ENCODE data around the gene MTFR2. TPM values are rescaled to one million over a fixed set of nuclear protein-coding genes. Genes with fewer than 3 reads are reported as not detected.
A peak's percentile ranks its signal among the peaks of the same experiment; 100 is the strongest.

The MTFR2 gene
- total and polyA plus RNA-seq, 2 of the 13 experiments (the other 11 are each of a cell fraction or from before 2014, with no cell fraction given): 6.7 to 10.7 TPM

DNA sequence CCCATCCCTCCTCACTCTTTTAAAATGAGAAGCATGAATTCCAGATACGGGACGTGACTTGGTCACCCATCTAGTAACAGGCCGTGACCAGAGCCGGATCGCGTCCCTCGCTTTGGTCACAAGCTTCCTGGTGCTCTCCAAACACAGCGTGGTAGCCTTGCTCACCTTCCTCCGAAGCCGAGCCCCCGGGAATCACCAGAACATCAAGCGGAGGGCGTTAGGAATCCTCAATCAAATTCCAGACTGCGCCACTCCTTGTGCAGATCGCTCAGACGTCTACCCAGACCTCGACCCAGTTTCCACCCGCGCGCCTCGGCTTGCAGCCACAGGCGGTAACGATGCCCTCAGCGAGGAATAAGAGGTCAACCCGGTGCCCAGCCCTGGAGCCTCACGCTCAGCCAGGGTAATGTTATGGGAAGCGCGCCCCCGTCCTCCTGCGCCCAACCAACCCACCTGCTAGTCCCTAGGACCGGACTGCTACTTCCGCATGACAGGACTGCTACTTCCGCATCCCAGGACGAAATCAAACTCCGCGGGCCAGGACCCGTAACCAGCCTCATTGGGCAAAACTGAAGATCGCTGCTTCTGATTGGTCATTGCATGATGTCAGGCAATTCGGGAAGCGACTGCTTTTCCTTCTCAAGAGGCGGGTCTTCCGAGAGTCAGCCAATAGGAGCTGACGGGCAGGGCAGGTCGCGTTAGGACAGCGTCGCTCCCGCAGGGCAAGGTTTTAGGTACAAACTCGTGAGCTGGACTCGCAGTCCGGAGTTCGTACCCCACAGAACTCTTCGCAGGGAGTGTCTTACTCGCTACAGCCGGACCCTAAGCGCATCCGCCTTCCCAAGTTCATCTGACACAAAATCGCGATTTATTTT is at the start of gene MTFR2 (continued):
- TF ChIP-seq, protein P1, sequence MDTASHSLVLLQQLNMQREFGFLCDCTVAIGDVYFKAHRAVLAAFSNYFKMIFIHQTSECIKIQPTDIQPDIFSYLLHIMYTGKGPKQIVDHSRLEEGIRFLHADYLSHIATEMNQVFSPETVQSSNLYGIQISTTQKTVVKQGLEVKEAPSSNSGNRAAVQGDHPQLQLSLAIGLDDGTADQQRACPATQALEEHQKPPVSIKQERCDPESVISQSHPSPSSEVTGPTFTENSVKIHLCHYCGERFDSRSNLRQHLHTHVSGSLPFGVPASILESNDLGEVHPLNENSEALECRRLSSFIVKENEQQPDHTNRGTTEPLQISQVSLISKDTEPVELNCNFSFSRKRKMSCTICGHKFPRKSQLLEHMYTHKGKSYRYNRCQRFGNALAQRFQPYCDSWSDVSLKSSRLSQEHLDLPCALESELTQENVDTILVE (CRISPR knock-in tag; IDR thresholded peaks at IDR 0.05): peak; percentile 79; the same call in 1 of the 2 replicates
- peak; percentile 98 for TF ChIP-seq ARNT2 (CRISPR knock-in tag; IDR thresholded peaks at IDR 0.05; ENCODE audit: low read depth)
- TF ChIP-seq SMC3 (IDR thresholded peaks at IDR 0.05; ENCODE audit: low read length): 0 out of 2 replicates have a peak, but pooled peaks have one; percentile 36
- TF ChIP-seq, protein P2, sequence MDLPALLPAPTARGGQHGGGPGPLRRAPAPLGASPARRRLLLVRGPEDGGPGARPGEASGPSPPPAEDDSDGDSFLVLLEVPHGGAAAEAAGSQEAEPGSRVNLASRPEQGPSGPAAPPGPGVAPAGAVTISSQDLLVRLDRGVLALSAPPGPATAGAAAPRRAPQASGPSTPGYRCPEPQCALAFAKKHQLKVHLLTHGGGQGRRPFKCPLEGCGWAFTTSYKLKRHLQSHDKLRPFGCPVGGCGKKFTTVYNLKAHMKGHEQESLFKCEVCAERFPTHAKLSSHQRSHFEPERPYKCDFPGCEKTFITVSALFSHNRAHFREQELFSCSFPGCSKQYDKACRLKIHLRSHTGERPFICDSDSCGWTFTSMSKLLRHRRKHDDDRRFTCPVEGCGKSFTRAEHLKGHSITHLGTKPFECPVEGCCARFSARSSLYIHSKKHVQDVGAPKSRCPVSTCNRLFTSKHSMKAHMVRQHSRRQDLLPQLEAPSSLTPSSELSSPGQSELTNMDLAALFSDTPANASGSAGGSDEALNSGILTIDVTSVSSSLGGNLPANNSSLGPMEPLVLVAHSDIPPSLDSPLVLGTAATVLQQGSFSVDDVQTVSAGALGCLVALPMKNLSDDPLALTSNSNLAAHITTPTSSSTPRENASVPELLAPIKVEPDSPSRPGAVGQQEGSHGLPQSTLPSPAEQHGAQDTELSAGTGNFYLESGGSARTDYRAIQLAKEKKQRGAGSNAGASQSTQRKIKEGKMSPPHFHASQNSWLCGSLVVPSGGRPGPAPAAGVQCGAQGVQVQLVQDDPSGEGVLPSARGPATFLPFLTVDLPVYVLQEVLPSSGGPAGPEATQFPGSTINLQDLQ (CRISPR knock-in tag; IDR thresholded peaks at IDR 0.05): no peak
- TF ChIP-seq, protein P3, sequence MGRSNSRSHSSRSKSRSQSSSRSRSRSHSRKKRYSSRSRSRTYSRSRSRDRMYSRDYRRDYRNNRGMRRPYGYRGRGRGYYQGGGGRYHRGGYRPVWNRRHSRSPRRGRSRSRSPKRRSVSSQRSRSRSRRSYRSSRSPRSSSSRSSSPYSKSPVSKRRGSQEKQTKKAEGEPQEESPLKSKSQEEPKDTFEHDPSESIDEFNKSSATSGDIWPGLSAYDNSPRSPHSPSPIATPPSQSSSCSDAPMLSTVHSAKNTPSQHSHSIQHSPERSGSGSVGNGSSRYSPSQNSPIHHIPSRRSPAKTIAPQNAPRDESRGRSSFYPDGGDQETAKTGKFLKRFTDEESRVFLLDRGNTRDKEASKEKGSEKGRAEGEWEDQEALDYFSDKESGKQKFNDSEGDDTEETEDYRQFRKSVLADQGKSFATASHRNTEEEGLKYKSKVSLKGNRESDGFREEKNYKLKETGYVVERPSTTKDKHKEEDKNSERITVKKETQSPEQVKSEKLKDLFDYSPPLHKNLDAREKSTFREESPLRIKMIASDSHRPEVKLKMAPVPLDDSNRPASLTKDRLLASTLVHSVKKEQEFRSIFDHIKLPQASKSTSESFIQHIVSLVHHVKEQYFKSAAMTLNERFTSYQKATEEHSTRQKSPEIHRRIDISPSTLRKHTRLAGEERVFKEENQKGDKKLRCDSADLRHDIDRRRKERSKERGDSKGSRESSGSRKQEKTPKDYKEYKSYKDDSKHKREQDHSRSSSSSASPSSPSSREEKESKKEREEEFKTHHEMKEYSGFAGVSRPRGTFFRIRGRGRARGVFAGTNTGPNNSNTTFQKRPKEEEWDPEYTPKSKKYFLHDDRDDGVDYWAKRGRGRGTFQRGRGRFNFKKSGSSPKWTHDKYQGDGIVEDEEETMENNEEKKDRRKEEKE (IDR thresholded peaks at IDR 0.05): no peak
- TF ChIP-seq SMYD3 (CRISPR knock-in tag; IDR thresholded peaks at IDR 0.05): peak; percentile 93; the same call in 1 of the 2 replicates
- TF ChIP-seq, protein P4, sequence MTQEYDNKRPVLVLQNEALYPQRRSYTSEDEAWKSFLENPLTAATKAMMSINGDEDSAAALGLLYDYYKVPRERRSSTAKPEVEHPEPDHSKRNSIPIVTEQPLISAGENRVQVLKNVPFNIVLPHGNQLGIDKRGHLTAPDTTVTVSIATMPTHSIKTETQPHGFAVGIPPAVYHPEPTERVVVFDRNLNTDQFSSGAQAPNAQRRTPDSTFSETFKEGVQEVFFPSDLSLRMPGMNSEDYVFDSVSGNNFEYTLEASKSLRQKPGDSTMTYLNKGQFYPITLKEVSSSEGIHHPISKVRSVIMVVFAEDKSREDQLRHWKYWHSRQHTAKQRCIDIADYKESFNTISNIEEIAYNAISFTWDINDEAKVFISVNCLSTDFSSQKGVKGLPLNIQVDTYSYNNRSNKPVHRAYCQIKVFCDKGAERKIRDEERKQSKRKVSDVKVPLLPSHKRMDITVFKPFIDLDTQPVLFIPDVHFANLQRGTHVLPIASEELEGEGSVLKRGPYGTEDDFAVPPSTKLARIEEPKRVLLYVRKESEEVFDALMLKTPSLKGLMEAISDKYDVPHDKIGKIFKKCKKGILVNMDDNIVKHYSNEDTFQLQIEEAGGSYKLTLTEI (CRISPR knock-in tag; conservative IDR thresholded peaks at IDR 0.05): no peak
- TF ChIP-seq, protein P5, sequence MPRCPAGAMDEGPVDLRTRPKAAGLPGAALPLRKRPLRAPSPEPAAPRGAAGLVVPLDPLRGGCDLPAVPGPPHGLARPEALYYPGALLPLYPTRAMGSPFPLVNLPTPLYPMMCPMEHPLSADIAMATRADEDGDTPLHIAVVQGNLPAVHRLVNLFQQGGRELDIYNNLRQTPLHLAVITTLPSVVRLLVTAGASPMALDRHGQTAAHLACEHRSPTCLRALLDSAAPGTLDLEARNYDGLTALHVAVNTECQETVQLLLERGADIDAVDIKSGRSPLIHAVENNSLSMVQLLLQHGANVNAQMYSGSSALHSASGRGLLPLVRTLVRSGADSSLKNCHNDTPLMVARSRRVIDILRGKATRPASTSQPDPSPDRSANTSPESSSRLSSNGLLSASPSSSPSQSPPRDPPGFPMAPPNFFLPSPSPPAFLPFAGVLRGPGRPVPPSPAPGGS (CRISPR knock-in tag; IDR thresholded peaks at IDR 0.05): no peak
- TF ChIP-seq, protein P6, sequence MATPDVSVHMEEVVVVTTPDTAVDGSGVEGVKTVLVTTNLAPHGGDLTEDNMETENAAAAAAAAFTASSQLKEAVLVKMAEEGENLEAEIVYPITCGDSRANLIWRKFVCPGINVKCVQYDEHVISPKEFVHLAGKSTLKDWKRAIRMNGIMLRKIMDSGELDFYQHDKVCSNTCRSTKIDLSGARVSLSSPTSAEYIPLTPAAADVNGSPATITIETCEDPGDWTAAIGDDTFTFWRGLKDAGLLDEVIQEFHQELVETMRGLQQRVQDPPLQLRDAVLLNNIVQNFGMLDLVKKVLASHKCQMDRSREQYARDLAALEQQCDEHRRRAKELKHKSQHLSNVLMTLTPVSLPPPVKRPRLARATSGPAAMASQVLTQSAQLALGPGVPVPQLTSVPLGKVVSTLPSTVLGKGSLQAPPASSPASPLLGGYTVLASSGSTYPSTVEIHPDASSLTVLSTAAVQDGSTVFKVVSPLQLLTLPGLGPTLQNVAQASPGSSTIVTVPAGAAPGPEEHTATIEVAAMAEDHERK (CRISPR knock-in tag; IDR thresholded peaks at IDR 0.05; ENCODE audit: low read depth): peak; percentile 63; the same call in 1 of the 2 replicates
- peak; percentile 99 for TF ChIP-seq SIN3B (IDR thresholded peaks at IDR 0.05; ENCODE audit: low read length)
- no peak for TF ChIP-seq ZNF879 (CRISPR knock-in tag; IDR thresholded peaks at IDR 0.05)
- no peak for TF ChIP-seq PAX8 (CRISPR knock-in tag; IDR thresholded peaks at IDR 0.05; ENCODE audit: borderline replicate concordance)
- peak; percentile 99 for TF ChIP-seq POLR2AphosphoS2 (IDR thresholded peaks at IDR 0.05; ENCODE audit: low read depth, low read length)
- TF ChIP-seq ZNF775 (CRISPR knock-in tag; IDR thresholded peaks at IDR 0.05; ENCODE audit: borderline replicate concordance): no peak
- TF ChIP-seq ZNF563 (CRISPR knock-in tag; IDR thresholded peaks at IDR 0.05): 0 out of 2 replicates have a peak, but pooled peaks have one; percentile 48
- no peak for TF ChIP-seq DR1 (CRISPR knock-in tag; IDR thresholded peaks at IDR 0.05)
- TF ChIP-seq SNRNP70 (IDR thresholded peaks at IDR 0.05; ENCODE audit: low read depth, low read length): no peak

All from HepG2 (cell line).